ENCODE measurements around the gene TMEM156.

DNA sequence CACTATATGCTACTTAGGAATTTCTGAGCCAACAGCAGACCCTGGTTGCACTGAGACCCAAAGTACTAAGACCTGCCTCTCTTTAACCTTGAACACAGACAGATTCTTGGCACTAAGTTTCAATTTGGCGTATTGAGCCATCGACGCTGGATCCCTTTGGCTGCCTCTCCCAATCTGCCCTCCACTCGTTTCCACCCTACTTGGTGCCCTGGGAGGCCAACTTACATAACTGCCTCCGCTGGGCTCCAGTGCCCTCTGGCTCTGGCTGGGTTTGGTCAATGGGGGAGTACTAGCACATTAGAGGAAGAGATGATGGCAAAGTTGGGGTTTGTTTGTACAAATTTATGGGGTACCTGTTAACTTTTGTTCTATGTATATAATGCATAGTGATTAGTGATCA is 63.5 kb downstream of the TMEM156 start:
- no peak for TF ChIP-seq CTCF (IDR thresholded peaks at IDR 0.05)
- no peak for TF ChIP-seq POLR2A (IDR thresholded peaks at IDR 0.05)
- no peak for TF ChIP-seq POLR2AphosphoS5 (IDR thresholded peaks at IDR 0.05)
